IPS-11a (cell line): ENCODE data around the gene BACH2.
"Not testable (repeated sequence)": the region's sequence is repeated elsewhere in the genome, so short reads cannot be mapped to it uniquely, and the experiment has no call there.

Experiments used
- H3K4me3 ChIP-seq: one replicate; pipeline ENCODE4 v1.5.1; 2013; ENCODE audit warnings: low read depth, low read length, control low read depth

BACH2 gene

GRCh38 chr6:90078513-90079289, 217.9 kb downstream of the BACH2 start:
- no peak overlapping the region for H3K4me3 ChIP-seq

- H3K4me3 ChIP-seq = no peak overlapping the region
These were observed 219.9 kb downstream of the BACH2 start for GRCh38 chr6:90076511-90077415.

GRCh38 chr6:90074161-90074850, 222.3 kb downstream of the BACH2 start:
- no peak overlapping the region for H3K4me3 ChIP-seq

- no peak overlapping the region for H3K4me3 ChIP-seq
These were observed 223.6 kb downstream of the BACH2 start for GRCh38 chr6:90072935-90073464.

- no peak overlapping the region for H3K4me3 ChIP-seq
These were observed 224.1 kb downstream of the BACH2 start for GRCh38 chr6:90072501-90072900.

DNA sequence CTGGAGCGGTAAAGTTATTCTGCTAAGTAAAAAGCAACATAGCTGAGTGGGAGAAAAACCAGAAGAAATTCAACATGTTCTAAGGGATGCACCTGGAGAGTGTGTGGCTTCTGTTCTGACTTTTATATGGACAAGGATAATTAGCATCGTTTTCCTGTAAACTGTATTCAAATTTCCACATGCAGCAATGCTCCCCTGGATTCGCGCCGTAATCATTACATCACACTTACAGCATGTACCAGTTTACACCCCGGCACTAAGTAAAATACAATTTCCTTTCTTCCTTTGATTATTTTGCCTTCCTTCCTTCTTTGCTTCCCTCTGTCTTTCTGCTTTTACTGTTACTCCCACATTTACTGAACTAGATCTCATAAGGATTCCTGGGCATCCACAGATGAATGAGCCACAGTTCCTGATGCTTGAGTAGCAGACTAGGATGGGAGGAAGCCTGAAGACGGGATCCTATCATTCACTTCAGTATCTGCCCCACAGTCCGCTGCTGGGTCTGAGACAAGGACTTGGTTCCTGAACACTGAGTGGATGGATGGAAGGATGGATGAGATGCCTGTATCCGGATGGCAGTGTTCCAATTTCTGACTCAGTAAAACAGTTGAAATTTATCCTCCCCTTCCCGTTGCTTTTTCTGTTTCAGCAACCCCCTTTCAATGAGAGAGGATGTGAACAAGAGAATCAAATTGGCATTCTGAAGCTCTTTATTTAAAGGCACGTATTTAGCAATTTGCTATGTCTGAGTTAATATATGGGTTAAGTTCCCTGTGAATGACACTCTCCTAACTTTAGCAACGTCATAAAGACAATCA, 227.7 kb downstream of the BACH2 start:
- H3K4me3 ChIP-seq = no peak overlapping the region

DNA sequence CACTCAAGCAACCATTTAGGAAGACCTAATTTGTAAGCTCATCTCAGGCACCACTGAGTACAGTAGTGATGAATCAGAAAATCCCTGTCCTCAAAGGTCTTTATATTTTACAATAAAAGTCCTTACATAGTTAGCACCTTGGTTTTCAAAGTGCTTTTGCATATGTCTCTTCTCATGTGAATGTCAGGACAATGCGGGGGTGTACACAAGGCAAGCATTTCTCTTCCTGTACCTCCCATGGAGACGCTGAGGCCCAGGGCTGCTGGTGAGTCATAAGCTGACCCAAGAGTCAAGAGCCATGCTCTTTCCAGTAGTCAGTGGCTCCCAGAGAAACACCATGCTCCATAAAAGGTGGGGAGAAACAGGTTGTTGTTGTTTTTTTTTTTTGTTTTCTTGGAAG, 228.4 kb downstream of the BACH2 start:
- no peak overlapping the region for H3K4me3 ChIP-seq

- no peak overlapping the region for H3K4me3 ChIP-seq
These were observed 229.9 kb downstream of the BACH2 start for GRCh38 chr6:90066697-90067096.

DNA sequence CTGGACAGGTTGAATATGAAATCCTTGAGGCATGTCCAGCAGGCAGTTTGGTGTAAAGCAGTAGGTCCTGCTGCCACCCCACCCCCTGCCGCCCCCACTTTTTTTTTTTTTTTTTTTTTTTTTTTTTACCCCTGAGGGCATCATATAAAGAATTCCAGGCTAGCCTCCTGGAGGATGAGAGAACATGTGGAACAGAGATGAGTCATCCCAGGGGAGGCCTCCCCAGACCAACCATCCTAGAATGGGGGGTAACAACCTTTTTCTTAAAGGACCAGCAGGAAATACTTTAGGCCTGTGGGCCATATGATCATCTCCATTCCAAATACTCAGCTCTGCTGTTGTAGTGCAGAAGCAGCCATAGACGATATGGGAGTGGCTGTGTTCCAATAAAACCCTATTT, 231.5 kb downstream of the BACH2 start:
- no peak overlapping the region for H3K4me3 ChIP-seq

DNA sequence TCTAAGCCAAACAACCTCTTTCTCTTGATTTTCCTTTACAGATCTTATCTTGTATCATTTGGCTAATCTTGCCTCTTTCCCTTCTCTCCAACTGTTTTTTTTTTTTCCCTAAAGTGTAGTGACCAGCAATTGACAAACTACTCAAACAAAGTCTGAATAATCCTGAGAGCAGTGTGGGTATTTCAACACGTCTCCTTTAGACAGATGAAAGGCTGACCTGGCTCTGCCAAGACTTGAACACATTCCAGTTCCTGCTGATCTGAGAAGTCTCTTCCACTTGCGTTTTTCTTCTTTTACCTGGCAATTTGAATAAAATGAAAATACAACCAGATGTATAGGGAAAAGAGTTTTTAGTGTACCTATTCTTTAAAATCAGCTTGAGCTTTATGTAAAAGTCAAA, 234.0 kb downstream of the BACH2 start:
- H3K4me3 ChIP-seq = no peak overlapping the region

DNA sequence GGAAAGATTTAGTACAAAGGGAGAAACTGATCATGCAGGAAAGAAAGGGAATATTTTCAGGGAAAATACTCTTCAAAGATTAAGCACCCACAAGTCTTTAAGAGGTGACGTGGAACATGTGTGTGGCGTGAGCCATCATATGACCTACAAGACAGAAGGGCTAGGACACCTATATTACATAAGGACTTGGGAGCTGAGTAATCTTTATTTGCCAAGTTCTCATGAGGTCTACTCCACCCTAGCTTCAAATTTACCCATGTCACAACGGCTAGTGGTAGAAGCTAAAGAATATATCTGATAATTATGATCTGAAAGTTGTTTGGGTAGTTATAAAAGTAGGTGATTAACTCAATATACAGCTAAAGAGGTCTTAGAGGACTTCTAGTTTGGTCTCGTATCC, 234.6 kb downstream of the BACH2 start:
- H3K4me3 ChIP-seq = no peak overlapping the region

GRCh38 chr6:90059178-90059577, 237.5 kb downstream of the BACH2 start:
- H3K4me3 ChIP-seq = not testable (repeated sequence)

DNA sequence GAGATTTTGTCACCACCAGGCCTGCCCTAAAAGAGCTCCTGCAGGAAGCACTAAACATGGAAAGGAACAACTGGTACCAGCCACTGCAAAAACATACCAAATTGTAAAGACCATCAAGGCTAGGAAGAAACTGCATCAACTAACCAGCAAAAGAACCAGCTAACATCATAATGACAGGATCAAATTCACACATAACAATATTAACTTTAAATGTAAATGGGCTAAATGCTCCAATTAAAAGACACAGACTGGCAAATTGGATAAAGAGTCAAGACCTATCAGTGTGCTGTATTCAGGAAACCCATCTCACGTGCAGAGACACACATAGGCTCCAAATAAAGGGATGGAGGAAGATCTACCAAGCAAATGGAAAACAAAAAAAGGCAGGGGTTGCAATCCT, 240.7 kb downstream of the BACH2 start:
- H3K4me3 ChIP-seq = not testable (repeated sequence)

- H3K4me3 ChIP-seq = not testable (repeated sequence)
These were observed 242.4 kb downstream of the BACH2 start for GRCh38 chr6:90054193-90054592.

- H3K4me3 ChIP-seq = no peak overlapping the region
These were observed 243.0 kb downstream of the BACH2 start for GRCh38 chr6:90053614-90054013.

- H3K4me3 ChIP-seq = no peak overlapping the region
These were observed 247.3 kb downstream of the BACH2 start for GRCh38 chr6:90049295-90049694.

- H3K4me3 ChIP-seq = no peak overlapping the region
These were observed 248.3 kb downstream of the BACH2 start for GRCh38 chr6:90048206-90048967.

DNA sequence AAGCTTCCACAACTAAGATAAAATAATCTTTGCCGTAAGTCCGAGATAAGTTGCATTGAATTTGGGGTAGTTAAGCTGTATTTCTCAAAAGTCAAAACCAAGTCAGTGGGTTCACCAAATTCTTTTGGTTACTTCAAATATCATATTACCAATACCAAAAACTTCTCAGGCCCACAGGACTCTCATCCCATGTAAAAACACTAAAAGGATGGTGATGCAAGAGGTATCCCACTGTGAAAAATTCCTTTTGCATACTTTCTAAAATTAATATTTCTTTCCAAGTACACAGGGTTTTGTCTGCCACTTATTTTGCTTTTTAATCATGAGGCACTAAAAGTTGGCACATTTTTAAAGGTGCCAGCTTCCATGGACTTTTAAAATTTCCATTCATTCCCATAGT, 251.1 kb downstream of the BACH2 start:
- H3K4me3 ChIP-seq = no peak overlapping the region

- no peak overlapping the region for H3K4me3 ChIP-seq
These were observed 251.7 kb downstream of the BACH2 start for GRCh38 chr6:90044833-90045381.
